Body of pancreas (tissue), 4 donors: ENCODE data around the gene SYT2. TPM values are rescaled to one million over a fixed set of nuclear protein-coding genes. Genes with fewer than 3 reads are reported as not detected.
"Not testable (repeated sequence)": the region's sequence is repeated elsewhere in the genome, so short reads cannot be mapped to it uniquely, and the experiment has no call there.

Experiments
- ATAC-seq: fragments of 150-250 bp; one replicate; pipeline ENCODE4 v1.9.1; 2016
- DNase-seq, 4 donors: peaks; one replicate each; pipeline ENCODE4 v3.0.0-alpha.2; 2019
- H3K27ac ChIP-seq, 4 donors: fragments of 200-600 bp; sonication (generic); 1 replicate in 3 of 4; 2 replicates in 1 of 4; pipeline versions ENCODE4 v1.5.1 to v1.6.1; 2016 to 2019; ENCODE audit warnings: mild to moderate bottlenecking in 1 of 4, mixed read lengths in 1 of 4, moderate library complexity in 1 of 4
- H3K27me3 ChIP-seq, 2 donors: fragments of 200-600 bp; sonication (generic); one replicate each; pipeline ENCODE4 v1.6.0; 2016; ENCODE audit warnings: mild to moderate bottlenecking in 1 of 2
- H3K36me3 ChIP-seq, 2 donors: fragments of 200-600 bp; sonication (generic); replicated peaks in 1 of 2; 2 replicates each; pipeline ENCODE4 v1.5.1; 2016; ENCODE audit warnings: low read depth in 2 of 2; ENCODE audit not compliant: insufficient read depth in 1 of 2
- H3K4me1 ChIP-seq: fragments of 200-600 bp; sonication (generic); one replicate; pipeline ENCODE4 v1.6.0; 2016
- H3K4me3 ChIP-seq, 2 donors: fragments of 200-600 bp; sonication (generic); 1 replicate in 1 of 2; 2 replicates in 1 of 2; pipeline ENCODE4 v1.5.1; 2016 to 2019
- H3K9me3 ChIP-seq, 3 donors: fragments of 200-600 bp; sonication (generic); 1 replicate in 2 of 3; 2 replicates in 1 of 3; pipeline ENCODE4 v1.5.1; 2016
- CTCF ChIP-seq, 7 experiments: fragments of 450-650 bp in 4 of 7; fragments of 200-600 bp in 3 of 7; sonication (generic) in 3 of 7; IDR thresholded peaks; one replicate each; pipeline ENCODE4 v1.5.1; 2016 to 2019; ENCODE audit warnings: antibody characterized with exemption in 7 of 7
- POLR2A ChIP-seq, 3 donors: fragments of 450-650 bp; IDR thresholded peaks; one replicate each; pipeline ENCODE4 v1.6.1; 2016; ENCODE audit warnings: antibody characterized with exemption in 3 of 3, mild to moderate bottlenecking in 2 of 3
- WGBS, 2 donors: methylation state at CpG; one replicate each; pipeline ENCODE4 v1.1.5; 2017; 5-methylcytosine and 5-hydroxymethylcytosine counted together
- intact Hi-C: fragments of 100-400 bp; cut with DNase I; formaldehyde crosslinking; loops from one replicate; pipeline ENCODE4 v1.15.1; 2023
- total RNA-seq, 2 donors: library from RNA; depleted of rRNA; stranded (reverse); fragments of >200 nt; gene quantifications; one replicate each; pipeline ENCODE4 v1.1.0, GENCODE V29; 2016

Gene SYT2
- total RNA-seq, 2 donors from 2014 or later = not detected

GRCh38 chr1:202733251-202733650, 23.0 kb upstream of the SYT2 start:
- Histone ChIP-seq H3K27me3 (no peaks in the 10 kb centered on the region), H3K4me1 (no peaks in the 10 kb centered on the region), H3K9me3 (no peaks in the 10 kb centered on the region), H3K27ac (no peak overlapping the region), H3K36me3 (peaks cover 8 to 40% of the 10 kb centered on the region in 2 donors), H3K4me3 (no peak overlapping the region)
- ATAC-seq (no peak), DNase-seq (no peak)
- 89 to 90% methylated on average over 10 of the region's 10 CpGs for WGBS, 2 donors
- TF ChIP-seq POLR2A (IDR thresholded peaks at IDR 0.05) (no peak), CTCF (IDR thresholded peaks at IDR 0.05) (no peak)
- intact Hi-C loops = no loop called here

- no peak overlapping the region for H3K27ac ChIP-seq
- TF ChIP-seq CTCF (IDR thresholded peaks at IDR 0.05) (no peak), POLR2A (IDR thresholded peaks at IDR 0.05) (no peak)
- 83 to 89% methylated on average over 3 to 4 of the region's 4 CpGs for WGBS, 2 donors
- H3K9me3 ChIP-seq = peaks cover 0 to 2% (median 0%) of the 10 kb centered on the region in 3 donors
- no peaks in the 10 kb centered on the region for H3K27me3 ChIP-seq
- intact Hi-C loops = no loop called here
- peaks cover 4 to 38% of the 10 kb centered on the region in 2 donors for H3K36me3 ChIP-seq
- ATAC-seq = no peak
- no peak overlapping the region for H3K4me3 ChIP-seq
- H3K4me1 ChIP-seq = no peaks in the 10 kb centered on the region
- DNase-seq = no peak
Measured at GRCh38 chr1:202728951-202729350, 18.7 kb upstream of the SYT2 start.

- WGBS, 2 donors = 88 to 96% methylated on average over 3 of the region's 3 CpGs
- H3K4me1 ChIP-seq = no peaks in the 10 kb centered on the region
- no peak for TF ChIP-seq POLR2A (IDR thresholded peaks at IDR 0.05)
- no peak for TF ChIP-seq CTCF (IDR thresholded peaks at IDR 0.05)
- intact Hi-C loops = no loop called here
- H3K36me3 ChIP-seq = peaks cover 0 to 20% of the 10 kb centered on the region in 2 donors
- H3K4me3 ChIP-seq = no peak overlapping the region
- H3K27me3 ChIP-seq = no peaks in the 10 kb centered on the region
- DNase-seq = no peak
- peaks cover 0 to 2% (median 0%) of the 10 kb centered on the region in 3 donors for H3K9me3 ChIP-seq
- no peak overlapping the region for H3K27ac ChIP-seq
- ATAC-seq = no peak
Measured at GRCh38 chr1:202725526-202725925, 15.3 kb upstream of the SYT2 start.

- Histone ChIP-seq H3K27ac (no peak overlapping the region), H3K4me3 (no peak overlapping the region), H3K9me3 (peaks cover 0 to 2% (median 0%) of the 10 kb centered on the region in 3 donors), H3K36me3 (peaks cover 0 to 7% of the 10 kb centered on the region in 2 donors), H3K27me3 (no peaks in the 10 kb centered on the region), H3K4me1 (no peaks in the 10 kb centered on the region)
- 86 to 87% methylated on average over 7 of the region's 7 CpGs for WGBS, 2 donors
- intact Hi-C loops = no loop called here
- no peak for DNase-seq
- ATAC-seq = no peak
- TF ChIP-seq CTCF (IDR thresholded peaks at IDR 0.05) (no peak), POLR2A (IDR thresholded peaks at IDR 0.05) (no peak)
Measured at GRCh38 chr1:202723708-202724107, 13.5 kb upstream of the SYT2 start.

GRCh38 chr1:202723046-202723445, 12.8 kb upstream of the SYT2 start:
- WGBS, 2 donors = 69 to 100% methylated on average over 2 to 6 of the region's 6 CpGs
- H3K27ac ChIP-seq, H3K36me3 ChIP-seq, H3K4me1 ChIP-seq, ATAC-seq, H3K9me3 ChIP-seq, DNase-seq, H3K4me3 ChIP-seq, H3K27me3 ChIP-seq, intact Hi-C loops: not testable (repeated sequence)
